HG03460 (cell line): ENCODE results near the gene KRTAP4-16.
"Not testable (repeated sequence)": the region's sequence is repeated elsewhere in the genome, so short reads cannot be mapped to it uniquely, and the experiment has no call there.

Experiments
- ATAC-seq: cut with Tn5 transposase; IDR thresholded peaks from one replicate; pipeline ENCODE4 v1.9.1; 2021; ENCODE audit not compliant: unreplicated experiment

Gene KRTAP4-16

DNA sequence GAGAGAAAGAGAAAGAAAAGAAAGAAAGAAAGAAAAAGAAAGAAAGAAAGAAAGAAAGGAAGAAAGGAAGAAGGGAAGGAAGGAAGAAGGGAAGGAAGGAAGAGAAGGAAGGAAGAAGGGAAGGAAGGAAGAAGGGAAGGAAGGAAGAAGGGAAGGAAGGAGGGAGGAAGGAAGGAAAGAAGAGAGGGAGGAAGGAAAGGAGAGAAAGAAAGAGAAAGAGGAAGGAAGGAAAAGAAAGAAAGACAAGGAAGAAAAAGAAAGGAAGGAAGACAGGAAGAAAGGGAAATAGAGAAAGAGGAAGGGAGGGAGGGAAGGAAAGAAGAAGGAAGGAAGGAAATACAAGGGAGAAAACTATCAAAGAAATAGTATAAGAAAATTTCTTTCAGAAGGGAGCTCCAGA, 25.2 kb downstream of the KRTAP4-16 start:
- no peak for ATAC-seq

DNA sequence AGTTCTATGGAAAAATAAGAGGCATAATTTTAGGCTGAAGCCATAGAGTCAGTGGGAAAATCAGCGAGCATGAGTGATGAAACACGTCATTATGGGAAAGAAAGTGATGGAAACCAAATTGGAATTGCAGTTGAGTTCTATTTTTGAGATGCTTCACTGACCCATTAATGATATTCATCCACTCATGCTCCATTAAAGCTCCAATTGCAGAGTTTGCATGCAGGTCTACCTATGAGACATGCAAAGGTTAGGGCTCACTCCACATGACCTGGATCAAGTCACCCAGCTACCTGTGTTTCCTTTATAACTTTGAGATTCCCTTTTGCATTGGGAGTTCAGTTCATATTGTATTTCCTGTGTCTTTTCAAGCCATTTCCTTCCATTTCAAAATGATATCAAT, 28.3 kb downstream of the KRTAP4-16 start:
- ATAC-seq = no peak

DNA sequence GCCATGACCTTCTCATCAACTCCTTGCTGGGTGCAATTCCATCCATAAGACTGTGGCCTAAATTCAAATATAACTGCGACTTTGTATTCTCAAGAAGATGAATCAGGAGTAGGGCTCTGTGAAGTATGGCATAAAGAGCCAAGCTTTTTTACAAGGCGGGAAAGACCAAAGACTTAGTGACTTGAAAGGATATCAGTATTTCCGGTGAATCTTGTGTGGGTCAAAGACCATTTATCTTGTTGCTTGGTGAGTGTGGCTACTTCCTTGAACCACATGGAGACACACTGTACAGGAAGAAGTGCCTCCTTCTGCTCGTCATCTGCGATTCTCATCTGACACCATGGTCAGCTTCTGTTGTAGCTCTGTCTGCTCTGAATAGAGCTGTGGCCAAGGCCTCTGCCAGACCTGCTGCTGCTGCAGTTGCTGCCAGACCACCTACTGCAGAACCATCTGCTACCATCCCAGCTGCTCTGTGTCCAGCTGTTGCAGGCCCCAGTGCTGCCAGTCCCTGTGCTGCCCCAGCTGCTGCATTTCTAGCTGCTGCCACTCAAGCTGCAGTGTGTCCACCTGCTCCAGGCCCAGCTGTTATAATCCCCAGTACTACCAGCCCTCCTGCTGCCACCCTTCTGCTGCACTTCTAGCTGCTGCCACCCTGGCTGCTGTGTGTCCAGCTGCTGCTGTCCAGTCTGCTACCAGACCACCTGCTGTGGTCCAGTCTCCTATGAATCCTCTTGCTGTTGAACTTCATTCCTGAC, 30.2 kb downstream of the KRTAP4-16 start:
- ATAC-seq = no peak

DNA sequence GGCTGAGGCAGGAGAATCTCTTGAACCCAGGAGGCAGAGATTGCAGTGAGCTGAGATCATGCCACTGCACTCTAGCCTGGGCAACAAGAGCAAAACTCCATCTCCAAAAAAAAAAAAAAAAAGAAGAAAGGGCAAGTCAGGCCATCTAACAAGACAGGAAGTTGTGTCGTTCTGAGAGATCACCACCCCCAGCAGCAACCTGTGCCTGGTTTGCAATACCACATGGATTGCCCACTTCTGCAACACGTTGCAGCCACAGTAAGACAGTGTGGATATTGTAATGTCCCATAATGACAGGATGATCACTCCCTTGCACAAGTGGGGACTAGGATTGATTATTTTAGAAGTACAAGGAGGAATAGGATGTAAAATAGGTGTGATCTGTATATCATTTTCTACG, 33.0 kb downstream of the KRTAP4-16 start:
- no peak for ATAC-seq

DNA sequence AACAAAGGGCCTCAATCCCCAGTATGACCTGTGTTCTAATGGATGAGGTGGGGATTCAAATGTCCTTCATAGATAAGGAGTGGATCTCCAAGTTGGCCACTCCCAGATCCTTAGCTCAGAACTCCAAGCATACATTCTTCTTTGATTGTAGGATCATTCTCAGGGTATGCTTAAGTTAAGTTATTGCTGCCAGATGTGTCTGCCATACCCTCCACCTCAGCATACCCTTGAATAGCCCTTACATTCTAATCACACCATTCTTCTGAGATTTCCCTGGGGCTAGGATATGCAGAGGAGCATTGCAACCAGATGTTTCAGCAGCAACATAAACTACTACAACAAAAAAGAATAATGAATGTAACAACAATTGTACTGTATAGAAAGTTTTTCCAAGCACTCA, 34.7 kb downstream of the KRTAP4-16 start:
- ATAC-seq = no peak

DNA sequence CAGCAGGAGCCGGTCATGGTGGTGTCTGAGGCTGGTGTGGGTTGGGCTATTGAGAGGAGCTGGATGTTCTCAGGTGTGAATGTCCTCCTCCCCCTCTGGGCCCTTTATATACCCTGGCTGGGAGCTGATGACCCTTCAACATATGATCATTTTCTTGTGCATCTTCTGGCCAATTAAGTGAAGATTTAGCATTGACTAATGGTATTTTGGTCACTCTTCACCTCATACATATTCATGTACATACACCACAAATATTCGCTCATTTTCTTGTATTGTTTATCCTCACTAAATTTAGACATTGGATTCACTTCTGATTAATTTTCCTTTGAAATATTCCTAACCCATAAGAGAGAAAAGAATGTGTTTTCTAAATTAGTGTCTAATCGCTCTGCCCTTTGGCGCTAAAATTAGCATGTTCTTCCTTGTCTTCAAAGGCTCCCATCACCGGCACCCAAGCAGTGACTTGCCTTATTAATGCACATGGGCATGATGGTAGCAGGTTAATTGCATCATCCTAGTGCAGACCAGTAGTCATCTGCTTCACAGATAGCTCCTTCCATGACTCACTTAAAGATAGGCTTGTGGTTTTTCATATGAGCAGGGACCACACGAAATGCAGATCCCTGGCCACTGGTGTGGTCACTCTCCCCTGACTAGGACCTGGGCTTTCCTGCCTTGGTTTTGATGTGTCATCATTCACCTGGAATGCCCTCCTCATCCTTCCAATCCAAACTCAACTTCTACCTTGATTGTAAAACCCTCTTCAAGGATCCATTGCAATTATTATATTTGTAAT, 36.0 kb downstream of the KRTAP4-16 start, which contains the start of gene KRTAP2-4:
KRTAP2-4 (minus strand) TSS at position 51 of the 796 bp plus-strand sequence; CDS start at position 17, 34 bp downstream.
- no peak for ATAC-seq

DNA sequence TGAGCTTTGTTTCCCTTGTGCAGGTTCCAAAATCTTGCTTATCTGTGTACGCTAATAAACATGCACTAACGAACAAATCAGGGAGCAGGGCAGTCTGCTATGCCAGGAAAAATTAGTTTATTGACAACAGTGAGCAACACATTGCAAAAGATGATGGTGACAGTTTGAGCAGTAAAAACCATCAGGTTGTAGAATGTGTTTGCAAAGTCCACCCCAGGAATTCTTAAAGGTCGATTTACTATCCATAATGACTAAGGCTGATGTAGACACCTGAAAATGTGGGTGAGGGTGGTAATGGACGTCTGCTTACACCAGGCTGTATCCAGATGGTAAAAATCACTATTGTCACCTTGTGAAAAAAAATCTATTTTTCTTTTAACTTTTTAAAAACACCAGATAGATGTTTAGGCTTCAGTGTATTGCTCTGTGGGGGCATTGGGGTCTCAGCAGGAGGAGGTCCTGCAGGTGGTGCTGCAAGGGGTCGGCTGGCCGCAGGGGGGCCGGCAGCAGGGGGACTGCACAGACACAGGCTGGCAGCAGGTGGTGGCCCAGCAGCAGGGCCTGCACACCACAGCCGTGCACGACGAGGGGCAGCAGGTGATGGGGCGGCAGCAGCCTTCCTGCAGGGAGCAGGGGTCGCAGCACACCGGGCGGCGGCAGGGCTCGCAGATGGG, 36.9 kb downstream of the KRTAP4-16 start:
- ATAC-seq = not testable (repeated sequence)

DNA sequence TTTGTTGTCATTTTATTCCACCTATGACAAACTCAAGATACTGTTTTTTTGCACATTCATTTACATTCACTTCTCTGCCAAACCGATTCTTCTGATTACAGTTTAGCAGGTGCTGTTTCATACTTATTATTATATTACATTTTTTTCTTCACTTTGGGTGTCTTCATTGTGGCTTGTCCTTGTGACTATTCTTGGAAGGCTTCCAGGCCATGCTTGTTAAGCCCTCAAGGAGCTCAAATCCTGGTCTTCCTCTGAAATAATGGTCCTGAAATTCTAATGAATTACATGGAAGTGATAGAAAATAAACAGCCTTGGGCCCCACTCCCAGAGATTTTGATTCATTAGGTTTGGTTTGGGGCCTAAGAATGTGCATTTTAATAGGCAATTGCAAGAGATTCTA, 37.7 kb downstream of the KRTAP4-16 start:
- no peak for ATAC-seq

DNA sequence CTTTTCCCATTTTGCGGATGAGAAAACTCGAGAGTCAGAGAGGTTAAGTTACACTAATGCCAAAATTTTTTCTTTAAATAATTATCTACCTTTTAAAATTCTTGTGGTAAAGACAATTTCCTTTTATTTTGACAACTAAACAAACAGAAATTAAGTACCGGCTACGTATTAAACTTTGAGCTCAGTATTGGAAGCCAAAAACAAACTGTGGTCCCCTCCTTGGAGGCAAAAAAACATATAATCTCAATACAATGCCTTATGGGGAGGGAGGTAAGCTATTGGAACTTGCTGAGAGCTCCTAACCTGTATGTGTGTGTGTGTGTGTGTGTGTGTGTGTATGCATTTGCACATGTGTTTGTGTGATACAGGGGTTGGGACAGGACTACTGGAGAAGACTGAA, 38.6 kb downstream of the KRTAP4-16 start:
- no peak for ATAC-seq

DNA sequence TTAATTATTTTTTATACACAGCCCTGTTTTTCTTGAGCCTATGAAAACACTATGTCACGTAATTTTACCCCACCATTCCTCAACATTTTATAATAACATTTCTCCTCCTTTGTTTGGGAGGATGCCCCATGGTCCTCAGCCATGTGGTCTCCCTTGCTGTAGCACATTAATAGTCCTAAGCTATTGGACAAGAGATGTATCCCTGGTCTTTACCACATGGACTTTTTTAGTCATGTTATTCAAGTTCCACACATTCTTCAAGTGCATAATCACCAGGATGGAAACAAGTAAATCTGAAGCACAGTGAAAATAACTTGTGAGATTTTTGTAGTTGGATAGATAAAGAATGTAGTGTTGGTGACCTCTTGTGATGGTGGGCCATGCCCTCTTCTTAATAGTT, 40.0 kb downstream of the KRTAP4-16 start:
- ATAC-seq = no peak

DNA sequence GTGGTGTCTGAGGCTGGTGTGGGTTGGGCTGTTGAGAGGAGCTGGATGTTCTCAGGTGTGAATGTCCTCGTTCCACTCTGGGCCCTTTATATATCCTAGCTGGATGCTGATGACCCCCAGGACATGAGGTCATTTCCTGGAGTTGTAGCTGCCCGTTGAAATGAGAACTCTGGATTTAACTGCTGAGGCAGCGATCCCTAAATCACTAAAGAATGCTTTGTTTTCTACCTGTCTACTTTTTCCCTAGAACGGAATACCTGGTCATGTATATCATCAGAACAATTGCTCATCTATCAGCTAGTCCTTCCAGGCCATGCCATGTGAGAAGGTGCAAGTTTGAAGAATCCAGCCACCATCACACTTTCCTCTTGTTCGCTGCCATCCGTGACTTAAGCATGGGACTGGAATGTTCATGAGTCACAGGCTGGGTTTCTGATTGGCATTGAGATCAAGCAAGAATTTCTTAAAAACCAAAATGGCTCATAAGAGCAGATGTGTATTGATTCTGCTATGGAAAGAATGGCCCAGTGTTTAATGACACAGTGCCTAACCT, 41.9 kb downstream of the KRTAP4-16 start, which contains the start of gene KRTAP2-3:
KRTAP2-3 (minus strand) TSS at position 63 of the 553 bp plus-strand sequence. CDS start 64 bp downstream, outside the sequence.
- ATAC-seq = no peak

DNA sequence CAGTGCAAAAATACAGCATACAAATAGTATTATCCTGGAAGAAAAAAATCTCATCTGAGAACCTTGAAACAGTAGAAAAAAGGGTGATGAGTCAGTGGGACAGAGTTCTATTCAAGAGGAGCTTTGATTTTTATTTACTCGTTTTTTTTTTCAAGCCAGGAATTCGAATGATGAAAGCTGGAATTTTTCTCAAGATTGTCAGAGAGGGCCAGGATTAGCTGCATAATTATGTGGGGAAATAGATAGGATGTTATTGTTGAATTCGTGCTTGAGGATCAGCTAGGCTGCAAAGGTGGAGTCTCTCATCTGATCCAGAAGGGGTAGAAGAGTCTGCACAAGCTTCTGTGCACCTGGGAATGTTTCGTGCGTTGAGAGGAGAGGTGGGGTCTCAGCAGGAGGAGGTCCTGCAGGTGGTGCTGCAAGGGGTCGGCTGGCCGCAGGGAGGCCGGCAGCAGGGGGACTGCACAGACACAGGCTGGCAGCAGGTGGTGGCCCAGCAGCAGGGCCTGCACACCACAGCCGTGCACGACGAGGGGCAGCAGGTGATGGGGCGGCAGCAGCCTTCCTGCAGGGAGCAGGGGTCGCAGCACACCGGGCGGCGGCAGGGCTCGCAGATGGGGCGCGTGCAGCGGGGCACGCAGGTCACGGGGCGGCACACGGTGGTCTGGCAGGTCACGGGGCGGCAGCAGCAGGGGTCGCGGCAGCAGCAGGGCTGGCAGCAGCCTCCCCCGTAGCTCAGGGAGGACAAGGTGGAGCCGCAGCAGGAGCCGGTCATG, 42.5 kb downstream of the KRTAP4-16 start:
- not testable (repeated sequence) for ATAC-seq

DNA sequence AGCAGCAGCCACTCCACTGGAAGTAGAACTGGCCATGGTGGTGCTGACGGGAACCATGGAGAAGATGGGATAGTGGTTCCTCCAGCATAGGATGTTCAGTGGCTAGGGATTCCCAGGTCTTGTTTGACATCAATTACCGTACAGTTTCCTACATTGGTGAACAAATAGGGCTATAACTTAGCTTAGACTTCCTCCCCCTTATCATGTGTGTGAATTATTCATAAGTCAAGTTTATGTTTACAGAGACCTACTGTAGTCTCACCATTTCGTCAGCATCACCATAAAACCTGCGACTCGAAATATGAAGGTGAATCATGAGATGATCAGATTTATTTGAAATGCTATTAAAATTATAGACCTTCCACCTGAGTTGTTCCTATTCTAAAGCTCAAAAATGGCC, 43.3 kb downstream of the KRTAP4-16 start:
- no peak for ATAC-seq

DNA sequence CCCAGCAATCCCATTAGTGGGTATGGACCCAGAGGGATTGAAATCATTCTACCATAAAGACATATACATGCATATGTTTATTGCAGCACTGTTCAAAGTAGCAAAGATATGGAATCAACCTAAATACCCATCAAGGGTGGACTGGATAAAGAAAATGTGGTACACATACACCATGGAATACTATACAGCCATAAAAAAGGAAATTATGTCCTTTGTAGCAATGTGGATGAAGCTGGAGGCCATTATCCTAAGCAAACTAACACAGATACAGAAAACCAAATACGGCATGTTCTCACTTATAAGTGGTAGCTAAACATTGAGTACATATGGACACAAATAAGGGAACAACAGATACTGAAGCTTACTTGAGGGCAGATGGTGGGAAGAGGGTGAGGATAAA, 44.5 kb downstream of the KRTAP4-16 start:
- ATAC-seq = no peak

DNA sequence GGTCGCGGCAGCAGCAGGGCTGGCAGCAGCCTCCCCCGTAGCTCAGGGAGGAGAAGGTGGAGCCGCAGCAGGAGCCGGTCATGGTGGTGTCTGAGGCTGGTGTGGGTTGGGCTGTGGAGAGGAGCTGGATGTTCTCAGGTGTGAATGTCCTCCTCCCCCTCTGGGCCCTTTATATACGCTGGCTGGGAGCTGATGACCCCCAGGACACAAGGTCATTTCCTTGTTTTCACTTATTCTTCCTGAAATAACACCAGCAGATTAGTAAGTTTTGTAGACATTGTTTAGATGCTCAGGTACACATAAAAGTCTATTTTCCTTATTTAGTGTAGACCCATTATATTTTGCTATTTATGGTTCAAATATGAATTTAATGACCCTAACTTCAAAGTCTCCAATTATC, 46.9 kb downstream of the KRTAP4-16 start, which contains the start of gene KRTAP2-2:
KRTAP2-2 (minus strand) TSS at position 101 of the 400 bp plus-strand sequence; CDS start at position 82, 19 bp downstream.
- ATAC-seq = not testable (repeated sequence)

DNA sequence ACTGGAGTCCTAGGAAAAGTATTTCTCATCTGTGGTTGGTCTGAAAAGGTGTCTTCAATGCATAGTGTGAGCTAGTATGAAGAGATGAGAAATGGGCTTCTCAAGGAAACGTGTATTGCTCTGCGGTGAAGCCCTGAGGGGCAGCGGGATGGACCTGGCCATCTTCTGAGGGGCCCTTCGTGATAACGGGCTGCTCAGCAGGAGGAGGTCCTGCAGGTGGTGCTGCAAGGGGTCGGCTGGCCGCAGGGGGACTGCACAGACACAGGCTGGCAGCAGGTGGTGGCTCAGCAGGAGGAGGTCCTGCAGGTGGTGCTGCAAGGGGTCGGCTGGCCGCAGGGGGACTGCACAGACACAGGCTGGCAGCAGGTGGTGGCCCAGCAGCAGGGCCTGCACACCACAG, 47.5 kb downstream of the KRTAP4-16 start:
- ATAC-seq = not testable (repeated sequence)

DNA sequence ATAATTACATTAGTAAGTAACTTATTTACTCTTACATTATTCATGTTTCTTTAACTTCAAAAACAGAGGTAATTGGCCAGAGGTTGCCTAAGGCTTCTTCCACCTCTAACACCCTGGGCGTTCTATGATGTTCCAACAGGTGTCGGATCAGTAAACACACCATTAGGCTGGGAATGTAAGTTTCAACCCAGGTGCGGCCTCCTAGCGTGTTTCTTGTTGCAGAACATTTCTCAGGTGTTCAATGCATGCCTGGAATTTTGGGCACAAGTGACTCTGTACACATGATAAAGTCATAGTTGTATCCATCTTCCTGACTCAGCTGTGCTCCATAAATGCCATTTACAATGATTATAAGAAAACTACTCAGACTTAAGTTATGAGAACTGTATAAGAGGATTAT, 48.0 kb downstream of the KRTAP4-16 start:
- no peak for ATAC-seq

DNA sequence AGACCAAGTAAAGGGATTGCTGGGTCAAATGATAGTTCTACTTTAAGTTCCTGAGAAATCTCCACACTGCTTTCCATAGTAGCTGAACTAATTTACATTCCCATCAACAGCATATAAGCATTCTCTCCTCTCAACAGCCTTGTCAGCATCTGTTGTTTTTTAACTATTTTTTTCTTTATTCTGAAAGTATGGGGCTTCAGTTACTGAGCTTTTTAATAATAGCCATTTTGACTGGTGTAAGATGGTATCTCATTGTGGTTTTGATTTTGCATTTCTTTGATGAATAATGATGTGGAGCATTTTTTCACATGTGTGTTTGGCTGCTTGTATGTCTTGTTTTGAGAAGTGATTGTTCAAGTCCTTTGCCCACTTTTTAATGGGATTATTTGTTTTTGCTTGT, 49.4 kb downstream of the KRTAP4-16 start:
- no peak for ATAC-seq
